HG02884 (cell line): ENCODE results near the gene ASB8.
"Not testable (repeated sequence)": the region's sequence is repeated elsewhere in the genome, so short reads cannot be mapped to it uniquely, and the experiment has no call there.

Experiments
- ATAC-seq: cut with Tn5 transposase; IDR thresholded peaks from one replicate; pipeline ENCODE4 v1.9.1; 2021; ENCODE audit warnings: mild to moderate bottlenecking, moderate library complexity; ENCODE audit not compliant: unreplicated experiment

Gene ASB8

DNA sequence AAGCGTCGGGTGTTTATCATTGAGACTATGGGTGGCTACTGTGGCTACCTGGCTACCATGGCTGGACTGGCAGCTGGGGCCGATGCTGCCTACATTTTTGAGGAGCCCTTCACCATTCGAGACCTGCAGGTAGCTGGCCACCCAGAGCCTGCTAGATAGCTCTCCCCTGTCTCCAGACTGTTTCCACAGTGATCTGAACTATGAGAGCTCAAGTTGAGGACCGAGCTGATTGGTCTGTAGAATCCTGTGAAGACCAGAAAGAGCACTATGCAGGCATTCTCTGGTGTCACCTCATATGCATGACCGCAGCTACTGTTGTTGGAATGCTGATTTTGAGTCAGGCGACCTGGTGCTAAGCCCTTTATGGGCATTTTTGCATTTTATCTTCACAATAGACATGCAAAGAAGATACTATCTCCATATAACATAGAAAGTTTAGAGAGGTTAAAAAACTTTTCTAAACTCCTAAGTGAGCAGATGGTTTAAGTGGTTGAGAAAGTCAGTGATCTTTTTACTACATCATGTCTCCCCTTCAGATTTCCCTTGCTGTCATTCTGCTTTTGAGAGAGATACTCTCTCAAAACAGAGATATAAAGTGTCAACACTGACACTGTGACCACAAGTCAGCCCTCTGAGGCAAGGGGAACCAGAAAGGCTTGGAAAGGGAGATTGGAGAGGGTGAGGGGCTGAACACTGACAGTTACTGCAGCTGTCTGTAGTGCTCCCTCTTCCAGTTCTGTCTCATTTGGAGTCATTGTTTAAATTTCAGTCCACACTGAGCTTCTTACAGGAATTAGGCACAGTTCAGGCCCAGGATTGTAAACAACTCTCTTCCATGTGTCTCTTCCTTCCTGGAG, 14.3 kb downstream of the ASB8 start:
- no peak for ATAC-seq

DNA sequence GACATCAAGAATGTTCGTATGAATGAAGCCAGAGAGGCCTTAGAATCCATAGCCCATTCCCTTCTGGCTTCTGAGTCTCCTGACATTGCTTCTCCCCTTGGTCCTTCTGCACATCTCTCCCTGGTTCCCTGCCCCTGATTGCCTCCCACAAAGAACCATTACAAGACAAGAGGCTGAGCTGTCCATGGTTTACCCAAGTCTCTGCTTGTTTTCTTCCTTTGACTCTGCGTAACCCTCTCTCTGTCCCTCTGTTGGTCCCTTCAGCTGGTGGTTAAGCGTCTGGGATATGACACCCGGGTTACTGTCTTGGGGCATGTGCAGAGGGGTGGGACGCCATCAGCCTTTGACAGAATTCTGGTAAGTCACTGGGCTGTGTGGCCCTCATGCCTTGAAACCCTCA, 22.3 kb downstream of the ASB8 start:
- ATAC-seq: no peak

GRCh38 chr12:48132826-48133225, 24.5 kb downstream of the ASB8 start:
- ATAC-seq: no peak

DNA sequence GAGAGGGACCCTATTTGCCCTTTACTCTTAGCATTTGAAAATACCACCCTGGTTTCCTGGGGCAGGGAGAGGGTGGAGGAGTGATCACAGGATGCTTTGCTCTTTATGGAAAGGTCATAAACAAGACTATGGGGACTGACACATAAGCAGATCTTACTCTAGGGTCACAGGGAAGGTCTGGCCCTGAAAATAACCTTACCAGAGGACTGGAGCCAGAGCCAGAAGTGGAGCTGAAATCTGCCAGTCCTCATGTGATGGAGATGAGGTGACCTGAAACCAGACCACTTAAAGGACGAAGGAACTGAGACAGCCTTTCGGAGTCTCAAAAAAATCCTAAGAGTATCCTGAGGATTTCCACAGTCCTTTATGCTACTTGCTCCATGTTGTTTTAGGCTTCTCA, 25.8 kb downstream of the ASB8 start:
- ATAC-seq: no peak

GRCh38 chr12:48129376-48129775, 27.9 kb downstream of the ASB8 start:
- no peak for ATAC-seq

GRCh38 chr12:48128800-48129199, 28.5 kb downstream of the ASB8 start:
- ATAC-seq: no peak

DNA sequence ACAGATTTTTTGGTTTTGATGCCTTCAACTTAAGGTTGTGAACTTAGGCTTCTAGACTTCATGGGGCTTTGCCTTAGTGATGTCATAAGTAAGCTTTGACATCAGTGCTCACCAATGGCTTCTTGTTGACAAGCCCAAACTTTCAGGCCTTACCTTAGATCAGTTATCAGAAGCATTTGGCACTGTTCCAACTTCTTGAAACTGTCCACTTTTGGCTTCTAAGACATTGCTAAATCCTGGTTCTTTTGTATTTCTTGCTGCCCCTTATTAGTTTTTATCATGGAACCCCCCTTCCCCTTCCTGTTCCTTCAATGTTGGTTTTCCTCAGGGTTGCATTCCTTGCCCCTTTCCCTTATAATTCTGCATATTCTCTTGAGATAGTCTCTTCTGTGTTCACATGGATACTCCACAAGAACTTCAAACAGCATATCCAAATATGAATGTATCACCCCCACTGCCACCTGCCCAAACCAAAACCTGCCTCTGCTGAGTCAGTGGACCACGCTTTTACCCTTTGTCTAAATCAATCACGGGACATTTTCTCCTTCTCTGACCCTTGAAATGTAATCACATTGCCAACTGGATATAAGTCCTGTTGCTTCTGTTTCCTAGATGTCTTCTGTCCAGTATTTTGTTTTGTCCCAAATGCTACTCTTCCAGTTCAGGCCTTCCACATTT, 30.2 kb downstream of the ASB8 start:
- no peak for ATAC-seq

DNA sequence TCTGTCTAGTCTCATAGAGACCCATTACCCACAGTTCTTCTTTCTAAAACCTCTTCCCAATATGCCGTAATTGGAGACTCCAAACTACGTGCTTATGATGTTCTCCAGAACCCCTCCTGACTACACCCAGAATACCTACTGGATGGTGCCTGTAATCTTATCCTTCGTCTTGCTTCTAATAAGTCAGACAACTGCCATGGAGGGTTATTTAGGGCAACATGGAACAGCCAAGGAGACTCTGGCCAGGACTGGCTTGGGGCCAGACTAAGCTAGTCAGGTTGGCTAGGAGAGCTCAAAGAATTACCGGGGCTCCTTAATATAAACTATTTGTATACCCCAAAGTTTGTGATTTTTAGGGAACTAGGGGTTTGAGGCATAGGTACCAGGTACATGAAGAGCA, 31.3 kb downstream of the ASB8 start:
- ATAC-seq: no peak

- ATAC-seq: not testable (repeated sequence)
Observed at GRCh38 chr12:48125542-48125941, 31.8 kb downstream of the ASB8 start.

DNA sequence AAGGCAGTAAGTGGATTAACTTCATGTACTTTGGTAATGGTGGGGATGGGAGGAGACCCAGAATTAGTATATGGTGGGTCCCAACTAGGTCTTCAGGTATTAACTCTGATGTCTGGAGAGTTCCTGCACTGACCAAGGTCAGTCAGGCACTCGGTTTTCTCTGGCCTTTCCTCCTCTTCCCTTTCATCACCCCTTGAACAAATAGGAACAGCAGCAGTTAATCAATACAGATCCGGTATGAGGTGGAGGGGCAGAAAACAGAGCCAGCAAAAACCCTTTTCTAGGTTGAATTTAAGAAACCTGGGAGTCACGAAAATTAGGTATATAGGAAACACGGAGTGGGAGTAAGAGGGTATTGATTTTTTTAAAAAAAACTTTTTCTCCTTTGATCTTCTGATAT, 34.1 kb downstream of the ASB8 start:
- ATAC-seq: no peak

DNA sequence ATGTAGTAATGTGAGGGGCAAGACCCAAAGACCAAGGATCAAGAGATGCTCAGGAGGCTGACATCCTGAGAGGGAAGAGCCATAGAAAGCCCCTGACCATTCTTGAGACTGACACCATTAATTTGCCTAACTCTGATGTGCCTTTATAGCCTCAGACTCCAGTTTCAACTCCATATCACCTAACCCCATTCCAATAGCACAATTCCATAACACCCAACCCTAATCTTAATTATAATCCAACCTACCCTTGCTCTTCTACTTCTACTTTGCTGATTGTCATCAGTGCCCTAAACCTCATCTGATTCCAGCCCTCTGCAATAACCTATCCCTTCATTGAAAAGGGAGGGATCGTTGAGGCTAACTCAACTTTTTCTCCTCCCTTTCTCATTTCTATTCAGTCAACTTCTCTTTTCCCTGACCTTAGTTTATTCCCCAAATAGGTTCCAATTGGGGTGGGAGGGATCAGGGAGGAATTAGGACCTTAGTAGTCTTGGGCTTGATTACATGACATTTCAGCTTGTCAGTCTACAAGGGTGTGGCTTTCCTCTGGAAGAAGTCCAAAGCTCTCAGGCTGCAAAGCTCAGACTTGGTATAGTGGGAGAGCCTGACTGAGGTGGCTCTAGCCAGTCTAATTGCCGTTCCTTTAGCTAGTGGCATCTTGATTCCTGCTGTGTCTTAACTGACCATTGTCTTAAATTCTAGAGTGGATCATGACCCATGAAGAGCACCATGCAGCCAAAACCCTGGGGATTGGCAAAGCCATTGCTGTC, 35.1 kb downstream of the ASB8 start:
- no peak for ATAC-seq

DNA sequence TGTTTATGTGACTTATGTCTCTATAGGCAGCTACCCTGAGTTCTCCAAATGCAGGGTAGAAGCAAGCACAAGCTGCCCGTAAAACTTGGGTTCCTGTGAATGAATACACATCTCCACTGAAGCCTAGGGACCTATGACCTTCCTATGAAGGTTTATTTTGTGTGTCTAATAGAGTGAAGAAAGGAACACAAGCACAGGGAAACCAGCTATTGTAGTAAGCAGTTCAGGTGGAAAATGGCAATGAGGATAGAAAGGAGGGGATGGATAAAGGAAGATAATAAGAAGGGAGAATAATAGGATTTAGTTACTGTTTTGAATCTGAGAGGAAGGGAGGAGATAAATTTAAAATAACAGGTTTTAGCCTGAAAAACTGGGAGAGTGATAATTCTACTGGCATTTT, 35.8 kb downstream of the ASB8 start:
- ATAC-seq: no peak

DNA sequence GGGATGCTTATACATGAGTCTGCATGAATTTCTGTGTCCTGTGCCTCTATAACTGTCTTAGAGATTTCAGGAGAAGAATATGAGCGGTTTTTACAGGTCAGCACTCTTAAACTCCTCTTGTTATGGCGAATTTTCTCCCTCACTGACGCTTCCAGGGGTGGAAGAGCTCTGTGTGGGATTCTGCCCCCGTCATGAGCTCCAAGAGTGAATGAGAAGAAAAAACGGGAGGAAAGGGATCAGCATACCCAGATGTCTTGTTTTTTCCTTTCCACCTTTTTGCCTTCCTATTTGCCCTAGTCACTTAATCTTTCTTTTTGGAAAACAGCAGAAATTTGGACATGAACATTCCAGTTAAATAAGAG, 37.5 kb downstream of the ASB8 start:
- ATAC-seq: no peak

- ATAC-seq: peak; percentile 99
Observed at GRCh38 chr12:48119078-48119833, 38.1 kb downstream of the ASB8 start, which contains the start of gene PFKM. Gene PFKM (plus strand): TSS chr12:48119364. CDS start chr12:48122775, 3,411 bp downstream.

GRCh38 chr12:48118284-48118871, 38.9 kb downstream of the ASB8 start:
- ATAC-seq: no peak

DNA sequence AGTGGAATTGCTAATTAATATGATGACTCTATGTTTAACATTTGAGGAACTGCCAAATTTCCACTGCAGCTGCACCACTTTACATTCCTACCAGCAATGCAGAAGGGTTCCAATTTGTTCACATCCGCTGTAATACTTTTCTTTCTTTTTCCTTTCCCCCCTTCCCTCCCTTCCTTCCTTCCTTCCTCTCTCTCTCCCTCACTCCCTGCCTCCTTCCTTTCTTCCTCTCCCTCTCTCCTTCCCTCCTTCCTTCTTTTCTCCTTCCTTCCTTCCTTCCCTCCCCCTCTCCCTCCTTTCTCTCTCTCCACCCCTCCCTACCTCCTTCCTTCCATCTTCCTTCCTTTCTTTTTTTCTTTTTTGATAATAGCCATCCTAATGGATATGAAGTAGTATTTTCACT, 41.4 kb downstream of the ASB8 start:
- ATAC-seq: no peak

GRCh38 chr12:48111312-48111693, 46.0 kb downstream of the ASB8 start:
- ATAC-seq: not testable (repeated sequence)

DNA sequence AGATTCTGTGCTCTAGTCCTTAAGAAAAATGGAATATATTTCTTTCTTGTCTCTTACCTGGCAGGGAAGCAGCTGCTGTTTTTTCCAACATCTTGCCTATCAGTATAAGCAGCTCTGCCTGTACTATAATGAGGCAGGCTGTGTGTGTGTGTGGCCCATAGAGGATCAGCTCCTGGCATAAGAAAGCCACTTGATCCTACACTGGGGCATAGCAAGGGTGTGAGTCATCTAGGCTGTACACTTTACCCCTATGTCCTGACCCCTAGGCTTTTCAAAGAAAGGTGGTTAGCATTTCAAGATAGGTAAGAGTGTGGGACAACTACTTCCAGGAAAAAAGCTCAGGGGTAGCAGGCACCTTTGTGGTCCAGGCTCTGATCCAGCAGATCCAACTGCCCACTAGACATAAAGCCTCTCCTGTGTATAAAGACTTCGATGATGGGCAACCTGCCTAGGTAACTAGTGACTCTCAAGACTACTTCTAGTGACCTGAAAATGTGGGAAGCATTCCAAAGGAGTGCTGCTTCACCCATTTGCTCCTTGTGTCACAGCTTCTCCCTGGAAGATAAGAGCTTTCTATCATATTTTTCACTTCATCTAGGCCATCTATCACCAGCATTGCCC, 46.5 kb downstream of the ASB8 start:
- ATAC-seq: no peak

GRCh38 chr12:48109424-48109823, 47.9 kb downstream of the ASB8 start:
- no peak for ATAC-seq
